Neural progenitor cell (in vitro differentiated cells): ENCODE results near the gene DLK1.

Experiments used
- EZH2 ChIP-seq: fragments of 200-600 bp; sonication (generic); IDR thresholded peaks from 2 replicates; pipeline ENCODE4 v1.6.1; 2017; ENCODE audit warnings: antibody characterized with exemption, mild to moderate bottlenecking, moderate library complexity
- TF ChIP-seq, protein P1 (sequence below): fragments of 200-600 bp; sonication (generic); IDR thresholded peaks from 2 replicates; pipeline ENCODE4 v1.5.1; 2017; ENCODE audit warnings: antibody characterized with exemption, mild to moderate bottlenecking

DNA sequence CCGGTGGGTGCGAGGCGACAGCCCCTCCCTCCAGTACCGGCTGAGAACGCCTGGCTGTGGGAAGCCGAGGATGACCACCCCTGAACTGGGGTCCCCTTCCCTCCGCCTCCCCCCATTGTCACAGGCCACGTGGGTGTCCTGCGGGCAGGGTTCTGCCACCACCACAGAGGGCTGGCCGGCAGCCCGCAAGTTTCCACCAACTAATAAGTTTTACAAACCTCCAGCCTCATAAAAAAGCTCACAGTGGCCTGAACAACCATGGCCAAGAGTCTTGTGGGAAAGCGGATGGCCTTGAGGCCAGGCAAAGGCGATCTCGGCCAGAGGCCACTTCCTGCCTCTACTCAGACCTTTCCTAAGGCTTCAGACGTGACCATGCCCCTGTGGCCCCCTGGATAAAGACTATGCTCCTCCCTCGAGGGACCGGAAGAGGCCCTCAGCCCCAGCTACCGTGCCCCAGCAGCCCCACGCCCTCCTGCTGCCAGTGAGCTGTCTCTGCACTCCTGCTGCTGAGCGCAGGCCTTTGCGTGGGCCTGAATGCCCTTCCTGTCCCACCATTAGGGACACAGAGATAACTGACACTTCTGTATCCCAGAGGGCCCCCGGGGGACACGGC, 46.1 kb upstream of the DLK1 start:
- TF ChIP-seq, protein P1, sequence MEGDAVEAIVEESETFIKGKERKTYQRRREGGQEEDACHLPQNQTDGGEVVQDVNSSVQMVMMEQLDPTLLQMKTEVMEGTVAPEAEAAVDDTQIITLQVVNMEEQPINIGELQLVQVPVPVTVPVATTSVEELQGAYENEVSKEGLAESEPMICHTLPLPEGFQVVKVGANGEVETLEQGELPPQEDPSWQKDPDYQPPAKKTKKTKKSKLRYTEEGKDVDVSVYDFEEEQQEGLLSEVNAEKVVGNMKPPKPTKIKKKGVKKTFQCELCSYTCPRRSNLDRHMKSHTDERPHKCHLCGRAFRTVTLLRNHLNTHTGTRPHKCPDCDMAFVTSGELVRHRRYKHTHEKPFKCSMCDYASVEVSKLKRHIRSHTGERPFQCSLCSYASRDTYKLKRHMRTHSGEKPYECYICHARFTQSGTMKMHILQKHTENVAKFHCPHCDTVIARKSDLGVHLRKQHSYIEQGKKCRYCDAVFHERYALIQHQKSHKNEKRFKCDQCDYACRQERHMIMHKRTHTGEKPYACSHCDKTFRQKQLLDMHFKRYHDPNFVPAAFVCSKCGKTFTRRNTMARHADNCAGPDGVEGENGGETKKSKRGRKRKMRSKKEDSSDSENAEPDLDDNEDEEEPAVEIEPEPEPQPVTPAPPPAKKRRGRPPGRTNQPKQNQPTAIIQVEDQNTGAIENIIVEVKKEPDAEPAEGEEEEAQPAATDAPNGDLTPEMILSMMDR, result no peak
- no peak for TF ChIP-seq EZH2
